Stimulated activated CD8-positive, alpha-beta memory T cell treated with anti-CD3 and anti-CD28 coated beads, Interleukin-12 subunit alpha, Interleukin-12 subunit beta, amount 100 ng/mL, for 1 hour (primary cell): Measurements from ENCODE around the gene STAT5B.

Experiments used
- DNase-seq: peaks from one replicate; pipeline ENCODE4 v3.0.0-alpha.2; 2020; ENCODE audit warnings: low read depth

The STAT5B gene

DNA sequence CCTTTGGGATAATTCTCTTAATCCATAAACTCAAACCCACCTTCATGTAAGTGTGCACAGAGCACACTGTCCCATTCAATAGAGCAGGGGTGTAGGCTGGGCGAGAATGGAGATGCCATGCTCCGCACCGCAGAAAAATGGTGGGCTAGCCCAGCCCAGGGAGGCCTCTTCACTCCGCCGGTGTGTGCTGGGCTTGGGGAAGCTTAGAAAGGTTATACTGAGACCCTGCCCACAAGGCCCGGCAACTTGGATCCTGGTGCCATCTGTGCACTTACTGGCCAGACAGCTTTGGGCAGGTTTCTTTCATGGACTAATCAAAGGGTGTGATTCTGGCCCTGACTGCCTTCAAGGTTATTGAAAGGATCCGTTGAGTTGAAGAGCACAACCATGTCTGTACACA is 8.4 kb upstream of the STAT5B start:
- no peak for DNase-seq

DNA sequence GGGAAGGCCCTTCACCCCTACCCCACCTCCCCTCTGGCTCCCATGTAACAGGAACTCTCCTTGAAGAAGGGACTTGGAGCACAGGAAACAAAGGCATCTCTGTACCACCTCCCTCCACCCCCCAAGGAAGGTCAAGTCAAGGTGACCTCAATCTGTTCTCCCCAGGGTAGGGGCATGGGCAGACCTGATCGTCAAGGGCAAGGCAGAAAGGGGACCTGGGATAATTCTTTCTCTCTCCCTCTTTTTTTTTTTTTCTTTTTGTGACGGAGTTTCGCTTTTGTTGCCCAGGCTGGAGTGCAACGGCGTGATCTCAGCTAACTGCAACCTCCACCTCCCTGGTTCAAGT is 7.8 kb upstream of the STAT5B start:
- no peak for DNase-seq

DNA sequence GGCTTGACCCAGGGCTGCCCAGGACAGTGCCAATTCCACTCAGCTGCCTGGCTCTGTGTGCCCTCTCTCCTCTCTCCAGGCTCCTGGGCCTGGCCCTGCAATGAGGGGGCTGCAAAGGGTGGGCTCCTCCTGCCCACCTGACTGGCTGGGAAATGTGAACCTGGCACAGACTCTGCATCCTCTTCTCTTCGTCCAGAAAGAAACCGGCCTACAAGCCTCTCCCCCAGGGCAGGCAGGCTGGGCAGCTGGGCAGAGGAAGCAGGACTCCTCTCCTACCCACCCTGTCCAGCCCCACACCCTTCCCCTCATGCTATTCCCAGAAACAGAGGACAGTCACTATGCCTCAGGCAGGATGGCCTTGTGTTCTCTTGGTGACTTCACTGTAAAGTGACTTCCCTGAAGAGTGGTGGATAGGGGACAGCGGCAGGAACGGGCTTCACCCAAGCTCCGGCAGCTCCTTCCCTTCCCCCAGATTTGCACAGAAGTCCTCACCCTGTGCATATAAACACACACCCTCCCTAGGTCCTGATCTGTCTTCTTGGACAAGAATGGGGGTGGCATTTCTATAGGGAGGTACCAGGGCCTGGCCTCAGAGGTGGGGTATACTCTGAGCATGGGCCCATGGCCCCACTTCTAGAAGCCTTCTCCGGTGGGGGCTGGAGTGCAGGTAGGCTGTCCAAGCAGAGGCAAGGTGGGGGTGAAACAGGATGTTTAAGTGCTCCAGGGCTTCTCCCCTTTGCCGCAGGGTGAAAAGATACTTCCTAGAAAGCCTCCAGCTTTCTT is 7.2 kb upstream of the STAT5B start:
- DNase-seq: no peak

DNA sequence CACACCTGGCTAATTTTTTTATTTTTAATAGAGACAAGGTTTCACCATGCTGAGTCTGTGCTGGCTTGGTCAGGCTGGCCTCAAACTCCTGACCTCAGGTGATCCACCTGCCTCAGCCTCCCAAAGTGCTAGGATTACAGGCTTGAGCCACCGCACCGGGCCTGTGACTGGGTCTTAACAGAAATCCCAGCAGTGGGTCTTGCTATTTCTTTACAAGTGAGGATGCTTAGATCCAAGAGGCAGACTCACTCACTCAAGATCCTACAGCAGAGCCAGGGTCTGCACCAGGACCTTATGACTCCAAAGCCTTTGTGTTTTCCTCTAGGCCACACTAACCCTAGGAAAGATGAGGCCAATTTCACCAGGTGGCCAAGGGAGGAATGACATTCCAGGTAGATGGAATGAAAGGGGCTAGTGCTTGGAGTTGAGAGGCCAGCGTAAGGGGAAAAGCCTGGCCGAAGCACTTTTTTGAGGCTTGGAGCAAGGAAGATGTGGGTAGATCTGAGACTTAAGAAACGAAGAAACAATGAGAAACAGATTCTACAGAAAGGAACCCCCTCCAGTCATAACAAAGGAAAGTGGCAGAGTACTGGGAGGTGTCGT is 6.4 kb upstream of the STAT5B start:
- DNase-seq: no peak

DNA sequence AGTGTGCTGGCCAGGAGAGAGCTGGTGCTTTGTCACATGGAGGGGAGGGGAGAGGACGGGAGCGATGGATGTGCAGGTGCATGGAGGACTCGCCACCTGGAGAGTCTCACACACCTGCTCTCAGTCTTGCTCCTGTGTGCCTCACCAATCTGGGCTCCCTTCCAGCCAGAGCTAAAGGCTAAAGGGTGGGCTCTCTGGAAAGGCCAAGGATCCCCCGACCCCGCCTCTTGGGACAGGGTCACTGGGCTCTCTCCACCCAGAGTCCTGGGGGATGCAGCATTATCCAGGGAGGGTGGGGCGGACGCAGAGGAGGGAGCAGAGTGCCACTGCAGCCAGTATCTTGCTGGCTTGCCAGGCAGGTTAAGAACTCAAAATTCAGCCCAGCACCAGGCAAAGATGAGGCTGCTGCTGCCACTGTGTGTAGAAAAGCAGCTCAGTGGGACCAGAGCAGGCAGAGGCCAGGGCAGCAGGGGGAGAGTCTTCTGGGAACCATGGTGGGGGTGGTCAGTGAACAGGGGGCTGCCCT is 5.4 kb upstream of the STAT5B start:
- no peak for DNase-seq

DNA sequence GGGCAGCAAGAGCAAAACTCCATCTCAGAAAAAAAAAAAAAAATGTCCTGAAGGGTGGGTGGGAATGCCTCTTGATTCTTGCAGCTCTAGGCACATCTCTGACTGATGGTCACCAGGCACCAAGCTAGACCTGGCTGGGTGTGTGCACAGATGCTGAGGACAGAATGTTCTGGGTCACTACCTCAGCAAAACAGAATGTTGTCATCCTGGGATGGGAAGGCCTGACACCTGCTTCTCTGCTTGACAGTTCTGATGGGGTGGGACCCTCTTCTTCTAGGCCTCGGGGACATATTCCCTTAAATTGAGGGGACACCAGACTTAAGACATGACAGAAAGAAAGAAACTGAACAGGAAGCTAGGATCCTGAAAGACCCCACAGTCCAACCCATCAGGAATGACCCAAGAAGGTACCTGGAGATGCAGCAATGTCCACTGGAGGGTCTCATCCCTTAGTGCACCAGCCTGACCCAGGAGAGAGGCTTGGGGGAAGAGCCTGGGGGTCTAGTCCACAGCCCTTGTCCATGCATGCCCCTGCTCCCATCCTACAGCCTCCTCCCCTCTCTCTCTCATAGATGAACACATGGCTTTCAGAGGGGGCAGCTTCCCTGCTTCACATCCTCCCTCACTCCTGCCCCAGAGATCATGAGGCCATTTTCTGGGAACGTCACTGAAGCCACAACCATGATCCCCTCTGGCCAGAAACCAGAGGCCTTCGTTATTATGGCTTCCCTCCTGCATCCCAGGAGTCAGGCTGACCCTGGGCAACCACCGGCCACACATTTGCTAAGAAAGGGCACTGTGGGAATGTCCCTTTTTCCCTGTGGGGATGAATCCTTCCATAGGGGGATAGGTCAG is 3.8 kb upstream of the STAT5B start:
- DNase-seq: no peak

DNA sequence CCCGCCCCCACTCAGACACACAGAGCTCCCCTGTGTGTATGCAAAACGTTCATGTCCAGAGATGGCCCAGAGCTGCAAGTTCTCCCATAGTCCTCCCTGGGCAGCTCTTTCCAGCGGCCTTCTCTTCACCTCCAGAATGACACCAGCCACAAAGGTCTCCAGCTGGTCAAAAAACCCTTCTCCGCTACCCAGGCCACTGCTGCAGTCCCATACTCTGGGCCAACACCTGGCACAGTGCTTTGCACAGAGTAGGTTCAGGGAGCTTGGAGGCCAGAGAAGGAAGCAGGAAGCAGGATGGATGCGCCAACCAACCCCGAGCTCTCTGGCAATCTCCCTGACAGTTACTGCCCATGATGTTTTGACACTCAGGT is 1.1 kb upstream of the STAT5B start:
- DNase-seq: no peak

DNA sequence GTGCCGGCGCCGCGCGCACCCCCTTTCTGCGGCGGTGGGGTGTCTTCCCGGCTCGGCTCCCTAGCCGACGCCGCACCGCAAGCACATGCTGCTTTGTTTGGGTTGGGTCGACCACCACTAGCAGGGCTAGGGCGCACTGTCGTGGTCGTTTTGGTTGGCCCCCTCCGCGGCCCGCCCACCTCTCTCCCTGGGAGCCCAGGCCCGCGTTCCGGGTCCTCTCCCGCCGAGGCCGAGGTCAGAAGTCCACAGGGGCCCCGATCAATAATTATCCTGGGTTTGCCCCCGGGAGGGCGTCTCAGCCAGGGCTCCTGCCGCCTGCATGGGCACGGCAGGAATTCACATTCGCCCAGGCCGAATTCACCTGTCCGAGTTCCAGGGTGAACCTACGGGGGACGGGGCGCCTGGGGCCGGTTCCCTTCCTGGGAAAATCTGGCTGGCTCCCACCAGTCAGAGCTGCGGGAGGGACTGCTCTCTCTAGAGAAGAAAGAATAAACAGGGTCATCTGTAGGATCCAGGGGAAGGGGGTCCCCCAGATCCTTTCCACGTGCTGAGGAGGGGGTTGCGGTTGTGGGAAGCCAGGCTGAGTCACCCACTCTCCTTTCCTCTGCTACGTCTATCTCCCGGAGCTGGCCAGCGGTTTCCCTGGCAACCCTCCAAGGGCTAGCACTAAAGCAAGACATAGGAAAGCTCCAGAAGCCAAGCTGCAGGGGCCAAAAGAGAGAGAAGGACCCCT is 584 bp upstream of the STAT5B start:
- DNase-seq: no peak

DNA sequence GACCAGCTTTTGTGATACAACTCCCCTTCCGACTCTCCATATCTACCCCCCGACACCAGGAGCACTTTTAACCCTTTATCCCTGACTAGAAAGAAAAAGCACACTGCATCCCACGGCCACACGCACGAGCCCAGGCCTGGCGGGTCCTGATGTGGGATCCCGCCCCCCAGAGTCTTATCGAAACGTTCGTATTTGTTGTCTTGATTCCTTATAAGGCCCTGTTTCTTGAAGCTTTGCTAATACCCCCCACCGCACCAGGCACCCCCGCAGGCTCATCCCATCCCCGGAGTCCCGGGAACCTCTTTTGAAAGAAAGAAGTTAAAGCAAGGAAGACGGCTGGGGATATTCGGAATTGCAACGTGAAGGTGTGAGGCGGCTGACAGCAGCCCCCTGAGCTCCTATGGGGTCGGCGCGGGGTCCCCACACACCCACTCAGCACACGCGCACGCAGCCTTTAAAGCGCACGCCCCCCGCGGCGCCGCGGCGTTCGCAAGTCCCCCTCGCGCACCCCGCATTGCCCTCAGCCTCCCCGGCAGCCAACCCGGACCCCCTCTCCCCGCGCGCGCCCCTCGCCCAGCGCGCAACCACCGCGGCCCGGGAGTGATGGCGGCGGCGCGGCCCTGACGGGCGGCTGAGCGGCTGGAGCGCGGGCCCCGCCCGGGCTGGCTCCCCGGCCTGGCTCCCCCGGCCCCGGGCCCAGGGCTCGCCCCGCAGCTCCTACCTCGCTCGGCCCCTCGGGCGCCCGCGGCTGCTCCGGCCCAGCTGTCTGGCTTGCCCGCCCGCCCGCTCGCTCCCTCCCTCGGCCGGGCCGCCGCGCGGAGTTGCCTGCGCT is 448 bp downstream of the STAT5B start:
- no peak for DNase-seq

DNA sequence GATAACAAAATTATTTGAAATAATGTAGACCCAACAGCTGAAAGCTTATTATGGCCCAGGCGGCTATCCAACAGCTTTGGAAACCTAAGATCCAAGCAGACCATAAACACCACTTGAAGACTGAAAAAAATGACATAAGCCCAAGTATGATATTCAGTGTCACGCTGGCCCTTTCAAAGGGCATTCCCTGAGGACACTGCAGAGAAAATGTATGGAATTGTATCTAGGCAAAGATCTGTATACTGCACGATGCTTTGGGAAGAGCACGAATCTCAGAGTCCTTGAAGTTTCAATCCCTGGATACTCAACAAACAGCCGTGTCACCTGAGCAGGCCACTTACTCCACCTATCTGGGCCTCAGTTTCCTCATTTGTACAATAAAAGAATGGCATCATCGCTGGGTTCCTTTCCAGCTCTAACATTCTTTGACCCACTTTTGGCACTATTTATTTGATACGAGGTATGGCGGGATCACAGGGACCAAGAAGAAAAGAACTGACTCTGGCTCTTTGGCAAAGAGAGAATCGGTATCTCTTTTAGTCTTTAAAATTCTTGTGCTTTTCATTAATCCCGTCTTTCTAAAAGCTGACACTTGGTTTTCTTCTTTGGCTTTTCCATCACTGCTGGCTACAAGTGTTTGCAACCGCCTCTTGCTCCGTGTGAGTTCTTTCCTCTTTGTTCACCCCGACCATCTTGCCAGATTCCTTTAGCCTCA is 1.2 kb downstream of the STAT5B start:
- DNase-seq: no peak

DNA sequence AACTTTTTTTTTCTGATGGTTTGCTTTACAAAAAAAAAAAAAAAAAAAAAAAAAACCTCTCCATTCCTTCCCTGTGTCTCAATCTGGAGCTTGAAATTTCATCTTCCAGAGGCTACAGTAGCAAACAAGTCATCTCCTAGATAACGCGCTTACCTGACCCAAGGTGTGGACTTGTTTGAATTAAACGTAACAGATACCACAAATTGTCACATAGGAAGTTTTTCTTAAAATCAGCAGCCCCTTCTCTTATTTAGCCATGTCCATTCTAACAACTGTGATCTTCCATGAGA is 2.0 kb downstream of the STAT5B start:
- DNase-seq: no peak

DNA sequence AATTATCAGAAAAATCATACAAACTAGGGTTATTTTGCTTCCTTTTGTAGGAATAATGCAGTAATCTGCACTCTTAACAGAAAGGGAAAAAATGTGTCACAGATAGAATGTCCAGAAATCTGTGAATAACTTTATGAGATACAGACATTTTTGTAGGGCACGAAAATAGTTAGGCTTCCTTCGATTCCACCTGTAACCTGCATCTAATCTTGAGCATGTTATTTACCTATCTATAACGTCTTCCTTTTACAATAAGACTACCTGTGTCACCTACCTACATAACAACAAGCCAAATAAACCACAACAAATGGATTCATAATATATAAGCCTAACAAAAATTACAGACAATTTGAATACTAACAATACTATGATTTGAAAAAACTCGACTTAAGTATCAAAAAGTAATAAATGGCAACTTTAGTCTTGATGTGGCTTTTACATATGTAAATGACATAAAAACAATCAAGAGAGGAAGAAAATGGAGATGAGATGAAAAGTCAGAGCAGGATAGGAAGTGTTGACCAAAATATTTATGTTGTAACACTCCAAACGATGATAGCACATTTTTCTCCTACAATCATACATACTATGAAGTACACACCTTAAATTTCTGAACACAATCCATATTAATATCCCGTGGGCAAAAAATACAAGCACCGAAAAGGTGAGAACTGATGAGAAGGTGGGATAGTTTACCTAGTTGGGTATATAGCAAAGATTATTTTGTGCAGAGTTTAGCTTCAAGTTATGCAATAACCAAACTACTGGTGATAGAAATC is 2.5 kb downstream of the STAT5B start:
- no peak for DNase-seq

DNA sequence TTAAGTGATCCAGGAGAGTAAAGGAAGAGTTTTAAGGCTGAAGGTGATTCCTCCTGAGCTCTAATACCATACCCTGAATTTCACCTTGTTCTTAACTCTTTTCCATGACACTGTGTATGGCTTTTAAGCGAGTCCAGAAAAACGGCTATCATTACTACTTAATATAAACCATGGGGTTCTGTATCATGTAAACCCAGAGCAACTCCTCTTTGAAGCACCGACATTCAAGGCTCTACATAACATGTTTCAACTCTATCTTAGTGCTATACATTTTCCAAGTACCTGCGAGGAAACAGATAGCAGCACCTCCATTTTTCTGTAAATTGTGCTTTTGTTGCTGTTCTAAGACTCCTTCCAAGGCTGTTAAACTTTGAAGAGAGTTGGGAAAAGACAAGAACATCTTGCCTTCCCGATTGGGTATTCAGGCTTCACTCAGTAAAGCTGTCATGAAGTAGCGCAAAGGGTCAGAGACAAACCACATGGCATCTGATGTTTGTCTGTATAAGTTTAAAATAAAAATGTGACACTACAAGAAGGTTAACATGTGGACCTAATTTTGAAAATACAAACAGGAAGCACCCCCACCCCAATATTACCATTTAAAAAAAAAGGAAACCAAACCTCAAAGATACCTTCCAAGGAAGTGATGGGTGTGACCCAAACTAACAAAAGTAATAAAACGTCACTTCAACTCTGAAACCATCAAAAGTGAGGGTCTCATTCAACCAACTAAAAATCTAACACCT is 3.9 kb downstream of the STAT5B start:
- no peak for DNase-seq

DNA sequence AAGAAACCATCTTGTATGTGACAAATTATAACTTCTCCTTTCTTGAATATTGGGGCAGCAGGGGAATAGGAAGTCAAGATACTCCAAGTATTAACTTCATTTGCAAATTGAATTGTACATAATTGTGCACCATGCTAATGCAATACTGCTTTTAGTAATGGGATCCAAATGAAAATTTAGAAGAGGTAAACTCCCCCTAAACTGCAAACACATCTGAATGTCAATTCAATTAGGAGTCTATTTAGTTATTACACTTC is 4.5 kb downstream of the STAT5B start:
- DNase-seq: no peak

DNA sequence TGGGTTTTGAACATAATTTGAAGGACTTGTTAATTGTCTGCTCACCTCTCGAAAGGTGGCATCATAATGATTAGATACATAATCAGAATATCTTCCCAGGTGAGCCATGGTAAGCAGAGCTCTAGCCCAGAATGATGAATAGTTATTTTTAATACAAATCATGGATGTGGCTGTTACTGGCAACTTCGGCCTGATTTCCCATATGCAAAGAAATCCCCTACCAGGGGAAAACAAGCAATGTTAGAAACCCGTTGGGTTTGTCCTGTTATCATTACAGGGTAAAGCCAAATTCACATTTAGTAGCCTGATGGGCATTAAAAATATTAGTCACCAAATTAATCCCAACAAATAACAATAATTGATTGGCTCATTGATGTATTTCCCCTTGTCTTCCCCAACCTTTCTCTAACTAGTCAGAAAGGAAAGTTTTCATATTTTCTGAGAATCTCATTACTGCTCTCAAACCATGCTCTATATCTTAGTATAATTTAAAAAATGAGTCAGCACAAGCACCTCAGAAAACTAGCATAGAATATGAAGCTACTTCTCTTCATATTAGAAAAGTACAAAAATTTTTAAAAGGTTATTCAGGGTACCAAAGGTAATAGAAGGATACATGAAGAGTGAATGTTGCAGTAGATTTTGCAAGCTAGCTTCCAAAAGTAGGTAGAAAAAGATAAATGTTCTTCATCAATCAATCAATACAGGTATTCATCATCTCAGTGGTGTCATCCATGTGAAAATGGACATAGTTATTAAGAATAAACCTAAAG is 5.0 kb downstream of the STAT5B start:
- no peak for DNase-seq

DNA sequence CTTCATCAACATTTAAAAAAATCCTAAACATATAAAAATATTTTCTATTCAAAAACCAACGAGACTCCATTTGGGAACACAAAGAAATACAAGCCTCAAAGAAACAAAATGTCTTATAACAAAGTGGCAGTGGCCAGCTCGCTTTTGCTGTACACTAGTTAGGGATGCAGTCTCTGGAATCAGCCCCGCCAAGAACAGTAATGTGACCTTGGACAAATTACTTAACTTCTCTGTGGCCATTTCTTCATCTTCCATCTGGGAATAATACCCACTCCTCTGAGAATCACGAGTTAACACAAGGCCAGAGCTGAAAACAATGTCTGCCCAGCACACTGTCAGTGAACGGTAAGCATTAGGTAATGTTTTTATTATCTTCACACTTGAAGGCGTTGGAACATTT is 5.6 kb downstream of the STAT5B start:
- no peak for DNase-seq

DNA sequence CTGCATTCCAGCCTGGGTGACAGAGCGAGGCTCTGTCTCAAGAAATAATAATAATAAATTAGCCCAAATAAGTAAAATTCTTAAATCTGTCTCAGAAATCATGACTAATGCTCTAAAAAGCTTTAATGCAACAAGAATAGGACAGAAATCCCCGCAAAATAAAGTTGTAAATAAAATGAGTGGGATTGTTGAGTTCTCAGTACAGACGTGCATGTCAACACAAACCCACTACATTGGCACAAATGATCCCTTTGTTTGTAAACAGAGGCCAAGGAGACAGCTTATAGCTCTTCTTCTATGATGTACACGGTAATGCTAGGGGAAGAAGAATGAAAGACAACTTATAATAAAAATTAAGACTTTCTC is 6.0 kb downstream of the STAT5B start:
- DNase-seq: no peak

DNA sequence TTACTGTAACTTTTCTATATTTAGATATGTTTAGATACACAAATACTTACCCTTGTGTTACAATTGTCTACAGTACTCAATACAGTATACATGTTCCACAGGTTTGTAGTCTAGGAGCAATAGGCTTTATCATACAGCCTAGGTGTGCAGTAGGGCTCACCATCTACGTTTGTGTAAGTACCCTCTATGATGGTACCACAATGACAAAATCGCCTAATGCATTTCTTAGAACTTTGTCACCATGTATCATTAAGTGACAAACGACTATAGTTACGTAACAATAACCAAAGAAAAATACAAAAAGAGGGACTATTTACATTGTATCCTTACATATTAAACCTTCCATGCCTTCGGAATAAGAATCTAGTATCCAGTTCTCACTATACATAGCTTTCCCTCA is 8.0 kb downstream of the STAT5B start:
- no peak for DNase-seq
